HG02970 (cell line): ENCODE measurements around the gene TTC31.

Source experiments
- ATAC-seq: cut with Tn5 transposase; IDR thresholded peaks from one replicate; pipeline ENCODE4 v1.9.1; 2021; ENCODE audit warnings: mild to moderate bottlenecking, moderate library complexity, moderate number of reproducible peaks; ENCODE audit not compliant: unreplicated experiment, low FRiP score

The TTC31 gene

DNA sequence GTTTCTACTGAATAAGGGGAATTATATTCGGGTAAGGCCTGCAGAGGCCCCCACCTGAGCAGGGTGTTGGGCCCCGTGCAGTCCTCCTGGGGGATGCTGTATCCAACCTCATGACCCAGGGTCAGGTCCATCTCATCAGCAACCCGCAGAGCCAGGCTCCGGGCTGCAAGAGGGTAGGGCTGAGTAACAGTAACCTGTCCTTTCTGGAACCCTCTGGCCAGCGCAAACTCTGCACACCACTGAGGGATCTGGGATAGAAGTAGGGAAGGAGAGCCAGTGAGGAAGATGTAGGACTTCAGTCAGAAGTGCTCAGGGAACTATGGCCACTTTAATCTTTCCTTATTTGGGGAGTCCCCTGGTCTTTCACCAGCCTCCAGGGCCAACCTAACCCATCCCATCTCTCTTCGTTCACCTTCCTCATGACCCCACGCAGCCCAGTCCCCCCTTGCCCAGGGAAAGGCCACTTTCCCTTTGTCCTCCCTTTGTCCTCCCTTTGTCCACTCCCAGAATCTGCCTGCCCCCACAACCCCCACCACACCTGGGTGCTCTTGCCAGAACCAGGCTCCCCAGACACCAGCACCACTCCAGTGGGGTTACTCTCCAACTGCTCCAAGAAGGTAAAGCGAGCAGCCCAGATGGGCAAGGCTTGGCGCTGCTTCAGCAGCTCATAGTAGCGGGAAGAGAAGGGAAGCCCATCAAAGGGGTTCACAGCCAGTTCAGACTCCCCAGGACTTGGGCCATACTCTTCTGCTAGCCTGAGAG lies 42.3 kb downstream of the TTC31 start:
- ATAC-seq = no peak

DNA sequence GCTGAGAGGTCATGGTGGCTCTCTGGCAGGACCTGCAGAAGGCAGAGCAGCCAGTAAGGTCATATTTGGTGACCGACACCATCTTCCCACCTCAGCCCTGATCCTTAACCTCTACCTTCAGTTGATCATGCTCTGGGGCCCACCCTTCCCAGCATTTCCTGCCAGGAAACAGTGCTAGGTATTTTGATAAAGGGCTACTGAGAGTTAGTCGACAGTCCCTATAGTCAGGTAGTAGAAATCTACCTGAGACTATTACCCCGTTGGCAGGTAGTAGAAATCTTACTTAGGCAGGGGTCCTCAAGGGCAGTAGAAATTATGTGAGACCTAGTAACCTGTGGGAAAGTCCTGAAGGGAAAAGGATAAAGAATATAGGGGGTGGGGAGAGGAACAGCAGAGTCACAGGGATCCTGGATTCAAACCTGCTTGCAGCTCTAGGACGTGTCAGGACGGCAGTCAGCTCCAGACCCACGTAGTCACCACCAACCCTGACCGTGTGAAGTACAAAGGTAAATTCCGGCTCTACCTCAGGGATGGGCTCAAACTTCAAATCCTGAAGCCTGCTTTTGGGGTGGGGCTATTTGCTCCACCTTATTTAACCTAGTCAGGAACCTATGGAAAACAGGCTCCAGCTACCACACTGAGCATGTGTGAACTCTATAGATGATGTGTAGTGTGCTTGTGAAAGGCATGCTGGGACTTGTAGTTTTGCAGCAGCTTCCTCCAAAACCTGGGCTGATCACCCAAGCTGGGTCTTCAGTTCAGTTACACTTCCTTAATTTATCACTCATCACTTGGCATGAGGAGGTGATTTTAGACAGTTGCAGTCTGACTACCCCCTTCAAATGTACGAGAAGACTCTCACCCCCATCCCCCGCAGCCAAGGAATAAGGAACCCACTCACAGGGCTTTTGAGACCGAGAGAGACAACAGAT lies 43.1 kb downstream of the TTC31 start, which contains the start of gene DQX1:
DQX1 (minus strand) TSS at position 515 of the 932 bp plus-strand sequence; CDS start at position 13, 502 bp downstream.
- no peak for ATAC-seq

DNA sequence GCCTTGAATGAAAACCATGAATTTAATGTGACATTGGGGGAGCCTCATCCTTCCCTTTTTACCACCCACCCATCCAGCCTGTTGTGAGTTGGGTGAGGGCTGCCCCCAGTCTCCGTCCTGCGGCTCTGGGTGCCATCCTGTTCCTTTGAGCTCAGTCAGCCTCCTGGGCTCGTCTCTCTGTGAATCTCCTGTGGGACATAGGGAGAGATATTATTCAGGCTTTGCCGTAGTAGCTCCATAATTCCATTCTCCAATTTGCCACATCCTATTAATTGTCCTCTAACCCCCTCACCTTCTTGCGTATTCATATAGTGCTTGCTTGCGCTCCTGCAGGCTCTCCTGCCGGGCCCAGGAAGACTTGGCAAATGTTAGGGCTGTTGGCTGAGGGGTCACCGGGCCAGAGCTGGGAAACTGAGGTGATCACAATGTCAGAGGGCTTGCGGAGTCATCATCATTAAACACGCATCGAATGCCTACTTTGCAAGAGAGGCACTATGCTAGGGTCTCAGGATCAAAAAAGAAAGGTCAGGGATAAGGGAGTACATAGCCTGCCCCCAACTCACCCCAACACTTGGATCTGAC lies 43.9 kb downstream of the TTC31 start:
- no peak for ATAC-seq

DNA sequence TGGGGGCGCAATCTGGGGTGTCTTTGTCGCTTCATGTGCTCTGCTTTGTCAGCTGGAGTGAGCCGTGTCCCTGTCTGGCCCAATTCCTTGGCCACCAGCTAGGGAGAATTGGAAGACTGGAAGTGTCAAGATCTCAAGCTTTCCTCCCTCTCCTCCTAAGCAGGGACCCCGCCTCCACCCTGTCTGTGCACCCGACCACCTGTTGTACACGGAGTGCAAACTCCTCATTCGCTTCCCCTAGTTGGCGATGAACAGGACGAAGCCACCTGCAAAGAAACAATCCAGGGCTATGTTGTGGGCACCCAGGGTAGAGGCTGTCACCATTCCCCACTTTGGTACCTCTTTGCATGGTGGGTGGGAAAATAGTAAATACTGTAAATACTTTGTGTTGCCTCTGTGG lies 44.9 kb downstream of the TTC31 start:
- no peak for ATAC-seq

GRCh38 chr2:74528600-74529356 lies 45.9 kb downstream of the TTC31 start:
- ATAC-seq = peak; percentile 4

- ATAC-seq = peak; percentile 80
Observed at GRCh38 chr2:74529357-74530238, 46.7 kb downstream of the TTC31 start, which contains the start of the genes AUP1 and HTRA2. AUP1 (minus strand) TSS chr2:74529706; CDS start chr2:74529629, 77 bp downstream. HTRA2 (plus strand) TSS chr2:74529933; CDS start chr2:74530007, 74 bp downstream.

GRCh38 chr2:74530239-74531187 lies 47.6 kb downstream of the TTC31 start:
- peak; percentile 27 for ATAC-seq

- no peak for ATAC-seq
Observed at GRCh38 chr2:74531666-74532065, 48.8 kb downstream of the TTC31 start.

GRCh38 chr2:74532222-74532621 lies 49.3 kb downstream of the TTC31 start:
- no peak for ATAC-seq

GRCh38 chr2:74533464-74533863 lies 50.6 kb downstream of the TTC31 start:
- no peak for ATAC-seq

DNA sequence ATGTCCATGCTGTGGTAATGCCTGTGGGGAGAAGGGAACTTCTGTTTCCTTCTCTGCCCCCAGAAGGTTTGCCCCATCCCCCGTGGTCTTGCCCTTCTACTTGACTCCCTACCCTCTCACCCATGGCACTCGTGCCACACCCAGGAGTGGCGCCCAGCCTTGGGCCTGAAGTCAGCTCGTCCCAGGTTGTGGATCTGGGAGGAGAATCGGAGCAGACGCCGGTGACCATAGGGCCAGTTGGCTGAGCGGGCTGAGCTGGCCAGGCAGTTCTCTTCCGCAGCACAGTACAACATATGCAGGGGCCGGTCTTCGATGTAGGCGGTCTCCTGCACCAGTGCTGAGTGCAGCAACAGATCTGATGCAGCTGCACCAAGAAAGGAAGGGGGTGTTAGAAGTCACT lies 51.5 kb downstream of the TTC31 start:
- ATAC-seq = no peak

DNA sequence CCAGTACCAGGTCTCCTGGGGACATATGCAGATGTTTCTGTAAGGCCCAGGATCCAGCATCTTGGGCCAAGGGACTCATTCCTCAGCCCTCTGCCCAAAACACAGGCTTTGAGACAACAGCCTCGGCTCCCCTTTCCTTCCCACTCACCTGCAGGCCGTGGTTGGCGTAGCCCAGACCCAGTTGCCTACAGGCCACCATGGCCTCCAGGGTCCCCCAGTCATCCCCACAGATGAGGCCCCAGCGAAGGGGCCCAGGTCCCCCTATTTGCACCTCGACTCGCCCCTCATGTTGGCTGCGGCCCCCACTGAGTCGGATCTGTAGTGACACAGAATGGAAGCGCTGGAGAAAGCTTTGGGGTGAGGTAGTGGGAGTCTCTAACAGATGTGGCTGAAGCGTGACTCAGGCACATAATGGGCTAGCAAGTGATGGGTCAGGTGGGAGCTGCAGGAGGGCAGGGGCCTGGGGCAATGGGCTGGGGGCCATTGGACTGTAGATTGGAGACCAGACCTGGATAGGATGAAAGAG lies 52.6 kb downstream of the TTC31 start:
- ATAC-seq = no peak

- no peak for ATAC-seq
Observed at GRCh38 chr2:74536166-74536950, 53.5 kb downstream of the TTC31 start.

GRCh38 chr2:74537140-74537539 lies 54.3 kb downstream of the TTC31 start:
- no peak for ATAC-seq

DNA sequence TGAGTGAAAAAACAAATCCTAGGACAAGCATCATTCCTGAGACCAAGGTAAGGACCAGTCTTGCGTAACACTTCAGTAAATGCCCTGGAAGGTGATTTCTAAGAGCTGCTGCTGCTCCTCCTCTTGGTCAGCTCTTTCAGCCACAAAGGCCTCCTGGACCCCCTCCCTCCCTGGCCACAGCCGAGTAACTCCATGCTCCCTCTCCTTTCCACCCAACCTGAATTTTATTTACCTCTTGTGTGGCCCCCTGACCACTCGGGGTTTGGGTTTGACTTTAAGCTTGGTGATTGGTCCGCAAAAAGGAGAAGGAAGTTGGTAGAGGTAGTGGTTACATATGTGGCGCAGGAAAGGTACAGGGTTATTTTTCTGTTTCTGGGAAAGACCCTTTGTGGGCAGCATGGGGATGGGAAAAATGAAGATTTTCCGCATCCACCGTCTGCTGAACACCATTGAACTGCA lies 56.0 kb downstream of the TTC31 start:
- no peak for ATAC-seq

DNA sequence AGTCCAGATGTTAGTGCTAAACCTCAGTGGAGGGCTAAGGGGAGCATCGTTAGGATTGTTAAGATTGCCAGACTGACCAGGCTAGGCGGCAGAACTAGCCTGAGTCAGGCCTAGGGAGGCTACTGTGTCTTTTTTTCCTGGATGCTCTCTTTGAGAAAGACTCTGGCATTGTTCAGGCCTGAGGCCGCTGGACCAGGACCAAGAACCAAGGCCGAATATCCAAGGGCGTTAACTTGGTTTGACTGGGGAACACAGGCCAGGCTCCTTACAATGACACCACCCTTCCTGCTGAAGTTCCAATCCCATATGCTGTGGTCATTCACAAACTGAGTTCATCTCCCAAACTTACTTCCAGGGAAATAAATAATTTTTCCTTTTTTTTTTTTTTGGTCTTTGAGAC lies 57.4 kb downstream of the TTC31 start:
- no peak for ATAC-seq

DNA sequence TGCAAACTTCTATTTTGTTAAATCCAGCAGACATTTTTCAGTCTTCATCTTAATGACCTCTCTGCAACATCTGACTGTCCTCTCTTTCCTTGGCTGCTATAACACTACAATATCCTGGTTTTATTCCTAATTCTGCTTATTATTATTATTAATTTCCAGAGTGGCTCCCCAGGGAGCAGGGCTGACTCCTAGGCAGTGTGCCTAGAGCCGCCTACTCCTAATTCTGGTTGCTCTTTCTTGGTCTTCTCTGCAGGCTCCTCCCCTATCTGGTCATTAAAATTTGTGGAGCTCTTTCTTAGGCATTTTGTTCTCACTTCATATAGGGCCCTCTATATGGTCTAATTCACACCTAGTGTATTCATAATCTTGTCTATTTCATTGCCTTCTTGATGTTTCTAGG lies 60.1 kb downstream of the TTC31 start:
- no peak for ATAC-seq
